ACC112 (cell line): Measurements from ENCODE around the gene OPA1.

ENCODE experiments used
- H2AFZ ChIP-seq: fragments of 200-600 bp; sonication (generic); one replicate; pipeline ENCODE4 v1.6.0; 2017; ENCODE audit warnings: antibody characterized with exemption, low read length; ENCODE audit not compliant: unreplicated experiment
- H3K27ac ChIP-seq: fragments of 200-600 bp; sonication (generic); 2 replicates; pipeline ENCODE4 v1.5.1; 2014; ENCODE audit warnings: low read depth, mild to moderate bottlenecking, antibody characterized with exemption, low read length, moderate library complexity
- H3K27me3 ChIP-seq: fragments of 200-600 bp; sonication (generic); 2 replicates; pipeline ENCODE4 v1.6.1; 2014; ENCODE audit warnings: mild to moderate bottlenecking, antibody characterized with exemption, low read length, moderate library complexity, mixed read lengths; ENCODE audit not compliant: insufficient read depth
- H3K36me3 ChIP-seq: fragments of 200-600 bp; sonication (generic); 2 replicates; pipeline ENCODE4 v1.6.1; 2016; ENCODE audit warnings: mild to moderate bottlenecking, antibody characterized with exemption, low read length, moderate library complexity, mixed read lengths; ENCODE audit not compliant: insufficient read depth
- H3K4me1 ChIP-seq: fragments of 200-600 bp; sonication (generic); one replicate; pipeline ENCODE4 v1.6.1; 2016; ENCODE audit warnings: low read length, mixed read lengths; ENCODE audit not compliant: insufficient read depth, unreplicated experiment, control insufficient read depth
- H3K4me3 ChIP-seq: fragments of 200-600 bp; sonication (generic); 2 replicates; pipeline ENCODE4 v1.5.1; 2014; ENCODE audit warnings: mild to moderate bottlenecking, low read depth, low read length
- H3K79me2 ChIP-seq: fragments of 200-600 bp; sonication (generic); one replicate; pipeline ENCODE4 v1.6.0; 2016; ENCODE audit warnings: low read length; ENCODE audit not compliant: control insufficient read depth, unreplicated experiment, insufficient read depth

Gene OPA1, protein sequence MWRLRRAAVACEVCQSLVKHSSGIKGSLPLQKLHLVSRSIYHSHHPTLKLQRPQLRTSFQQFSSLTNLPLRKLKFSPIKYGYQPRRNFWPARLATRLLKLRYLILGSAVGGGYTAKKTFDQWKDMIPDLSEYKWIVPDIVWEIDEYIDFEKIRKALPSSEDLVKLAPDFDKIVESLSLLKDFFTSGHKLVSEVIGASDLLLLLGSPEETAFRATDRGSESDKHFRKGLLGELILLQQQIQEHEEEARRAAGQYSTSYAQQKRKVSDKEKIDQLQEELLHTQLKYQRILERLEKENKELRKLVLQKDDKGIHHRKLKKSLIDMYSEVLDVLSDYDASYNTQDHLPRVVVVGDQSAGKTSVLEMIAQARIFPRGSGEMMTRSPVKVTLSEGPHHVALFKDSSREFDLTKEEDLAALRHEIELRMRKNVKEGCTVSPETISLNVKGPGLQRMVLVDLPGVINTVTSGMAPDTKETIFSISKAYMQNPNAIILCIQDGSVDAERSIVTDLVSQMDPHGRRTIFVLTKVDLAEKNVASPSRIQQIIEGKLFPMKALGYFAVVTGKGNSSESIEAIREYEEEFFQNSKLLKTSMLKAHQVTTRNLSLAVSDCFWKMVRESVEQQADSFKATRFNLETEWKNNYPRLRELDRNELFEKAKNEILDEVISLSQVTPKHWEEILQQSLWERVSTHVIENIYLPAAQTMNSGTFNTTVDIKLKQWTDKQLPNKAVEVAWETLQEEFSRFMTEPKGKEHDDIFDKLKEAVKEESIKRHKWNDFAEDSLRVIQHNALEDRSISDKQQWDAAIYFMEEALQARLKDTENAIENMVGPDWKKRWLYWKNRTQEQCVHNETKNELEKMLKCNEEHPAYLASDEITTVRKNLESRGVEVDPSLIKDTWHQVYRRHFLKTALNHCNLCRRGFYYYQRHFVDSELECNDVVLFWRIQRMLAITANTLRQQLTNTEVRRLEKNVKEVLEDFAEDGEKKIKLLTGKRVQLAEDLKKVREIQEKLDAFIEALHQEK

DNA sequence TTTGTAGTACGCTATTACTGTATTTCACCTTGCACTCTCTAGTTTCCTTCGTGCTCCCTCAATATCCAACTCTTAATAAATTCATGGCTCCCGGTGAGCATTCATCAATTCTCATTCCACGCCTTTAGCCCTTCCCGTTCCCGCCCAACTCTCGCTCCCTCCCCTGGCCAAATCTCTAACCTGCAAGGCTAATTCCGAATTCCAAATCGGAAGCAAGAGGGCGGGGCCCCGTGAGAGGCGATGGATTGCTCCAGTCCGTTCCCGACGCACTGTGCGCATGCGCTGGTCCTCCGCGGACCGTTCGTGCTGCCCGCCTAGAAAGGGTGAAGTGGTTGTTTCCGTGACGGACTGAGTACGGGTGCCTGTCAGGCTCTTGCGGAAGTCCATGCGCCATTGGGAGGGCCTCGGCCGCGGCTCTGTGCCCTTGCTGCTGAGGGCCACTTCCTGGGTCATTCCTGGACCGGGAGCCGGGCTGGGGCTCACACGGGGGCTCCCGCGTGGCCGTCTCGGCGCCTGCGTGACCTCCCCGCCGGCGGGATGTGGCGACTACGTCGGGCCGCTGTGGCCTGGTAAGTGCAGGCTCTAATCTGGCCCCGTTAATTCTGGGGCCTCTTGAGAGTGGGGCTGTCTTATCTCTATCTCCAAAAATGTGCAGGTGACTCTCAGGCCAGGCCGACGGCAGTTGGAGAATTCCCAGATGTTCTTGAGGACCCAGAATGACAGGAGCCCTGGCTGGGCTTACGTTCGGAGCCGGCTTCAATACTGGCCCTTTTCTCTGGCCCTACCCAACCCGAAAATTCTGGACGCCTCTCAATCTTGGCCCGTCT is at the start of gene OPA1:
TSS of gene OPA1 (plus strand) at position 368 of the 827 bp plus-strand sequence. CDS start at position 538, 170 bp downstream.
- Histone ChIP-seq H3K27ac (peak within 1 kb of the TSS; percentile 81), H2AFZ (peak within 1 kb of the TSS; percentile 97), H3K36me3 (peaks cover 8% of the 10 kb centered on the region; the same call in 1 of the 2 replicates), H3K27me3 (no peaks in the 10 kb centered on the region), H3K4me3 (peak within 1 kb of the TSS; percentile 96), H3K4me1 (peaks cover 22% of the 10 kb centered on the region), H3K79me2 (peaks cover 48% of the 10 kb centered on the region)

DNA sequence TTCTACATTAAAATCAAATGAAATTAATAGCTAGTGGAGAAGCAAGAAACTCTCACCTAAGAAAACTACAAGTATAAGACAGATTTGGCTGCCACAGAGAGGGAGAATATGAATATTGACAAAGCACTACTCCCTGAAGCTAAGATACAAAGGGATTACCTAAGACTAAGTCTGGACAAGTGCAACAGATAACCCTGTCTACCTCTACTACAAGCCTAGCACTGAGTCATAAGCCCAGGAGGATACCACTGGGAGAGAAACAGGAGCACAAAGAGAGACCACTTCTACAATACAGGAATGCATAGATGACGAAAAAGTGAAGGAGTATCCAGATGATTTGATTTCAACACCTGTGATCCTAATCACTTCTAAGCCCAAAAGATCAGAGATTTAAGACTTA is 48.7 kb upstream of the OPA1 start:
- no peaks in the 10 kb centered on the region for H3K79me2 ChIP-seq
- H2AFZ ChIP-seq: no peak overlapping the region
- H3K4me3 ChIP-seq: no peak overlapping the region
- no peaks in the 10 kb centered on the region for H3K4me1 ChIP-seq
- H3K27ac ChIP-seq: no peak overlapping the region
- H3K27me3 ChIP-seq: no peaks in the 10 kb centered on the region
- H3K36me3 ChIP-seq: no peaks in the 10 kb centered on the region

DNA sequence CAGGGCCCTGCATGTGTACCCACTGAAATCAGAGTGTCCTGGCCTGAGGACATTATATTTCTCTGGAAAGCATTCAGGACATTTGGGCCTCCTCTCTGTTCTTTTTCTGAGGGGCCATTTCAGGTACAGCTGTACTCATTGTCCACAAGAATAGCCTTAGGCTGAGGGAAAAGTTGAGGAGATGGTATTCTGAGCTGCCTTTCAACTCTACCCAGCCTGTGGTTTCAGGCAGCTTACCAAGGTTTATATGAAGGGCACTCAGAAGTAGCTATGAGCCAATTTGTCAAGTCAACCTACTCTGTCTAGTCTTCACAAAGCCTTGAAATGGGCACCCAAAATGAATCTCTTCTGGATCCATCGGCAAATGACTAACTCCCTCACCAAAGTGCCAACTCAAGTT is 47.7 kb upstream of the OPA1 start:
- no peak overlapping the region for H3K4me3 ChIP-seq
- no peak overlapping the region for H3K27ac ChIP-seq
- H3K79me2 ChIP-seq: no peaks in the 10 kb centered on the region
- H3K4me1 ChIP-seq: no peaks in the 10 kb centered on the region
- no peaks in the 10 kb centered on the region; the same call in 1 of the 2 replicates for H3K27me3 ChIP-seq
- H3K36me3 ChIP-seq: no peaks in the 10 kb centered on the region
- H2AFZ ChIP-seq: no peak overlapping the region

DNA sequence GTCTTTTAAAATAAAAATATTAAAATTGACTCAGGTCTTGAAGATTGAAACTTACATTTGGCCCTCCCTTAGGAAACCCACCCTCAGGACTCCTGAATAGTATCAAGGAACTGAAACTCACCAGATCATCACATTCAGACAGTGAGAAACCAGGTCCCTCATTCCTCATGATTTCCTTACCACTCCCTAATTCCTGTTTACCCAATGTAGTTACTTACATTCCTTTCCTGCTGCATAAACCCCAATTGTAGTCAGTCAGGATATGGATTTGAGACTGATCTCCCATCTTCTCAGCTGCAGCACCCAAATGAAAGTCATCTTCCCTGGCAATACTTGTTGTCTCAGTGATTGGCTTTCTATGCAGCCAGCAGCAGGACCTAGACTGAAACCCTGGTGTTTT is 46.9 kb upstream of the OPA1 start:
- H3K4me3 ChIP-seq: no peak overlapping the region
- H3K36me3 ChIP-seq: no peaks in the 10 kb centered on the region
- no peaks in the 10 kb centered on the region for H3K79me2 ChIP-seq
- no peak overlapping the region for H2AFZ ChIP-seq
- H3K27ac ChIP-seq: no peak overlapping the region
- no peaks in the 10 kb centered on the region; the same call in 1 of the 2 replicates for H3K27me3 ChIP-seq
- no peaks in the 10 kb centered on the region for H3K4me1 ChIP-seq

DNA sequence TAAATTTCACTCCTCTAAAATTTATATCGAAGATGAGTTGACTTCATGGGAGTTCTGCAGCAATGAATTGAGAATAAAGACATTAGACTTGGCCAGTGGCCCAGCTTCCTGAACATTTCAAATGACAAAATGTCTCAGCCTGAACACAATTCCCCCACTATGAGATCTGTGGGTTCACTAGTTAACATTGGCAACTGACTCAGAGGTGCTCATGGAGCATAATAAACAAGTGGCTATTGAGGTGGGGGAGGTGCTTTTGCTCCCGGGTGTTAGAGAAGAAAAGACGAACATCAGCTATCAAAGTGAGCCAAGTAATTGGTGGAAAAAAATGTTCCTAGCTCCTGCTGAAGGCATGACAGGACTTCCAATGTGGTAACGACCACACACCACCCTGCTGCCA is 44.6 kb upstream of the OPA1 start:
- no peak overlapping the region for H3K4me3 ChIP-seq
- H2AFZ ChIP-seq: no peak overlapping the region
- peaks cover 5% of the 10 kb centered on the region; the same call in 1 of the 2 replicates for H3K27me3 ChIP-seq
- no peak overlapping the region for H3K27ac ChIP-seq
- H3K36me3 ChIP-seq: no peaks in the 10 kb centered on the region
- no peaks in the 10 kb centered on the region for H3K4me1 ChIP-seq
- no peaks in the 10 kb centered on the region for H3K79me2 ChIP-seq

DNA sequence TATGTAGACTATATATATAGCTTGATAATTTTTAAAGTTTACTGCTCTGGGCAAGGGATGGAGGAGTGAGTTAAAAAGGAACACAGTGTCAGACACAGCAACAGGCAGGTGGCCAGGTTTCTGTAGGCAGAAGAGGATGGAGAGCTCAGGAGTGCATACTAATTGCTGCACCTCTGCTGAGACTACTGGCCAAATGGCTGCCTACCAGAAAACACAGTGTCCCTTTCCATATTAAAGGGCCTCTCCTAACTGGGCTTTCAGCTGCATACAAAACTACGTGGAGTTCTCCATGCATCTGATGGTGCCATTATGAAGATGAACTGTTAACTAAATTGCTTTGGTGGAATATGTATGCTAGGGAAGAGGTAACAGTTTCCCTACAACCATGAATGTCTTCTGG is 40.1 kb upstream of the OPA1 start:
- H3K4me1 ChIP-seq: no peaks in the 10 kb centered on the region
- H2AFZ ChIP-seq: no peak overlapping the region
- no peaks in the 10 kb centered on the region for H3K79me2 ChIP-seq
- H3K36me3 ChIP-seq: no peaks in the 10 kb centered on the region
- peaks cover 30% of the 10 kb centered on the region for H3K27me3 ChIP-seq
- H3K27ac ChIP-seq: no peak overlapping the region
- H3K4me3 ChIP-seq: no peak overlapping the region

DNA sequence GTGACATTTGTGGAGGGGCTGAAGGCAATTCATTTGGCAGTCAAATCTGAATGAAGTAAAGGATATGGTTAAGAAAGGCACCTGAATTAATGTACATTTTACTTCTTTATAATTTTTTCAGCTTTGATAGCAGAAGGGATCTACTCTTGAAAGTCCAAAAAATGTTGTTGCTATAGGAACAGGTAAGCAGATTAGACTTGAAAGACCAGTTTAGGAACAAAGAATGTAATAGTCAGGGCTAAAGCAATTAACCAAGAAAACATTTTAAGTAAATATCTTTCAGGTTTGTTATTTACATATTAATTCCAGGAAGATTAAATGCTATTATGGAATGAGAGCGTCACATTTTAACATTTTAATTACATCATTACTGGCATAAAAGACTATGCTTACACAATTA is 39.4 kb upstream of the OPA1 start:
- Histone ChIP-seq H3K36me3 (no peaks in the 10 kb centered on the region), H2AFZ (no peak overlapping the region), H3K27me3 (peaks cover 30% of the 10 kb centered on the region), H3K79me2 (no peaks in the 10 kb centered on the region), H3K27ac (no peak overlapping the region), H3K4me3 (no peak overlapping the region), H3K4me1 (no peaks in the 10 kb centered on the region)

DNA sequence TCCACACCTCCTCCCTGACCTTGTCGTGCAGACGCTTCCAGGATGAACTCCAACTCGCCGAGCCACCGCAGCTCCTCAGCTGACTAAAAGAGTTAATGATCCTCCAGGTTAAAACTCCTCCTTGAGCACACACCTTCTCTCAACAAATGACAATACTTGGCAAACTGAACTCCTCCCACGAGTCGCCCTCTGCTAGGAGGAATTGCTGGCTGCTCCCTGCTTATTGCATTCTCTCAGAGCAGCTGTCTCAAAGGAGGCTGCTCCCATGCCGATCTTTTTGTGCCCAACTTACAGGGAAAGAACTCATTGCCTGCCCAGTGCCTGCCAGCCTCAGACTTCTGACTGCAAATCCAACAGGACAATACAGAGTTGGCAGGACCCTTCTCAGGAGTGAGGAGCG is 38.2 kb upstream of the OPA1 start, which contains the start of gene ATP13A4:
TSS of gene ATP13A4 (minus strand) at position 85 of the 400 bp plus-strand sequence. CDS start 96 bp downstream, outside the sequence.
- Histone ChIP-seq H3K4me3 (no peak within 1 kb of the TSS), H3K36me3 (no peaks in the 10 kb centered on the region), H3K4me1 (no peaks in the 10 kb centered on the region), H3K79me2 (no peaks in the 10 kb centered on the region), H3K27ac (no peak within 1 kb of the TSS), H2AFZ (no peak within 1 kb of the TSS), H3K27me3 (peaks cover 30% of the 10 kb centered on the region)

DNA sequence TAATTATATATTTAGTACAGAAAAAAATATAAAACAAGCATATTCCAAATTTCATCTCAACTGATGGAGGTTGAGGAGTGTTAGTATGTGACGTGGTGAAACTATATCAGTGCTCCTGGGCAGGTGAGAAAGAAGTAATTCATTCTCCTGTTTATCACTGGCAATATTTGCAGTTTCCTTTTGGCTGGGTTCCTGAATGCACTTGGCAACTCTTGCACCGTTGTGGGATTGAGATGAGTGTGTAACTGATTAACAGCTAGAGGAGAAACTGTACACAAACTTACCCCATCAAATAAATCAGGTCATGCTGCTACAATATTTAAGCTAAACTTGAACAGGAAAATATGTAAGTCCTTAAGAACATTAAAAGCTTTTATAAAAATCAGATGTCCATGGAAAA is 36.2 kb upstream of the OPA1 start:
- no peaks in the 10 kb centered on the region for H3K36me3 ChIP-seq
- H3K27ac ChIP-seq: no peak overlapping the region
- no peaks in the 10 kb centered on the region for H3K79me2 ChIP-seq
- no peak overlapping the region for H3K4me3 ChIP-seq
- no peak overlapping the region for H2AFZ ChIP-seq
- peaks cover 30% of the 10 kb centered on the region for H3K27me3 ChIP-seq
- no peaks in the 10 kb centered on the region for H3K4me1 ChIP-seq

DNA sequence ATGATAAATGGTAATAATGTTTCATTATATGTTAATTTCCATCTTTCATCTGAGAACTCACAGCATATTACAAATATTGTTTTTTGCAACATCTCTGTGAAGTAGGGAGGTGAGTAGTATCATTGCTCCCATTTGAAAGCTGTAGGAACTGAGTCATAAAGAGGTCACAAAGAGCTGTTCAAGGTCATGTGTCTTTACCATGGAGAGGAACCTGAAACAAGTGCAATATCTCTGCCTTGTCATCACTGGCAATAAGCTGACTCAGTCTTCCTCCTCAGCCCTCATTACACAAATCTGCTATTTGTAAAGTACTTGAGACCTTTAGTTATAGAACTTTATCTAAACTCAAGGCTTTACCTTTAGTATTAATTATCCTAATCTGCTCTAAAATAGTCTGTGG is 33.9 kb upstream of the OPA1 start:
- H2AFZ ChIP-seq: no peak overlapping the region
- no peaks in the 10 kb centered on the region for H3K79me2 ChIP-seq
- H3K4me1 ChIP-seq: no peaks in the 10 kb centered on the region
- peaks cover 24% of the 10 kb centered on the region for H3K27me3 ChIP-seq
- H3K4me3 ChIP-seq: no peak overlapping the region
- no peak overlapping the region for H3K27ac ChIP-seq
- no peaks in the 10 kb centered on the region for H3K36me3 ChIP-seq
